GM18867 (cell line): ENCODE data around the gene SLC16A1.
"Not testable (repeated sequence)": the region's sequence is repeated elsewhere in the genome, so short reads cannot be mapped to it uniquely, and the experiment has no call there.

ENCODE experiments used
- ATAC-seq: cut with Tn5 transposase; IDR thresholded peaks from one replicate; pipeline ENCODE4 v1.9.1; 2021; ENCODE audit warnings: mild to moderate bottlenecking, moderate library complexity; ENCODE audit not compliant: unreplicated experiment

SLC16A1 gene

GRCh38 chr1:112887599-112888283 is 68.3 kb downstream of the SLC16A1 start:
- ATAC-seq: no peak

GRCh38 chr1:112884996-112885395 is 71.0 kb downstream of the SLC16A1 start:
- ATAC-seq: not testable (repeated sequence)

DNA sequence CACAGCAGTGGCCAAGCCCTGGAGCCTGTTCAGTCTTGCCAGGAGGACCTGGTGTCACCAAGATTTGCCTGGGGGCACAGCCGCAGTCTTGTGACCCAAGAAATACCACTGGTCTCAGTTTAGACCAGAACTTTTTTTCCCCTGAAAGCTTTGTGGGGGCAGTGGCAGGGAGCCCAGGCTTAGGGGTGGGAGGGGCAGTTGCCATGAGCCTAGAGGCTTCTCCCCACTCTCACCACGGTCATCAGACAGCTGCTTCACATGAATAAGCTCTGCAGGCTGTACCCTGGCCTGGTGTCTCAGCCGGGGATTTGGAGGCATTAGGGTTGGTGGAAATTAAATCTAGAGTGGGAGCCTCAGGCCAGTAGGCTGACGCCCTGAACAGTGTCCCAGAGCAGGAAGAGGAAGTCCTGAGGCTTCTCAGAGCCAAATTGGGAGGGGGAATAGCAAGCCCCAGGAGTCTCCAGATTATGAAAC is 73.7 kb downstream of the SLC16A1 start:
- ATAC-seq: no peak

GRCh38 chr1:112881742-112882127 is 74.3 kb downstream of the SLC16A1 start:
- no peak for ATAC-seq

DNA sequence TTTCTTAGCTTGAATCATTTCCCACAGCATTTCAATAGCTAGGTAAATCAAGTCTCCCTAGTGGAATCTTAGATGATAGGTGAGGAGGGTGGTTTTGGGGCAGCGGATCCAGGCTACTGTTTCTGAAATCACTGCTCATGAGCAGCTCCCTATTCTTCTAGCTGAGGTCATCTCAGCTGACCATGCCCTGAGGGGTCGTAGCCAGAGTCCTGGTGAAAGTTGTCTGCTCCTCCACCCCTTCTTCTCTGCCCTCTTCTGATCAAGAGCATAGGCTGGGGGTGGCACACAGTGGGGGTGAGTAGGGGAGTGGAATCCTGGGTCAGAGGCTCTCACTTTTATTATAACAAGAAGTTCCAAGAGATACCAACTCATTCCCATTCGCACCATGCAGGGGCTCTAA is 76.2 kb downstream of the SLC16A1 start:
- ATAC-seq: no peak

DNA sequence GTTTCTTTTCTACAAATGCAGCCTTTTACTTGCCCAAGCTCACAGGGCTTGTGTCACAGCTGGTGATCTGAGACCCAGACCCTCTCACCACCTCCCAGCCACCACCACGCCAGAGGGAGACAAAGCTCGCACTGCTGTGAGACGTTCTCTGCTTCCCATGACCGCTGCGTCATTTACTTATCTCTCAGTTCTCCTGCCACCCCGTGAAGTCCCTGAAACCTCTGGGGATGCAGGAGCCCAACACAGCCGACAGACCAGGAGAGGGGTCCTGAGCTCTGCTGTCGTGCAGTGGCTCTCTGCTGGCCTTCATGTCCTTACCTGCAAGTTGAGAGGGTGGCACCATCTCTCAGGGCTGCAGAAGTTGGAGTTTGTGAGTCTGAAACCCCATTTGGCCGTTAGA is 77.7 kb downstream of the SLC16A1 start:
- no peak for ATAC-seq

- no peak for ATAC-seq
Measured at GRCh38 chr1:112877750-112878149, 78.2 kb downstream of the SLC16A1 start.

GRCh38 chr1:112876315-112876714 is 79.7 kb downstream of the SLC16A1 start:
- ATAC-seq: no peak

DNA sequence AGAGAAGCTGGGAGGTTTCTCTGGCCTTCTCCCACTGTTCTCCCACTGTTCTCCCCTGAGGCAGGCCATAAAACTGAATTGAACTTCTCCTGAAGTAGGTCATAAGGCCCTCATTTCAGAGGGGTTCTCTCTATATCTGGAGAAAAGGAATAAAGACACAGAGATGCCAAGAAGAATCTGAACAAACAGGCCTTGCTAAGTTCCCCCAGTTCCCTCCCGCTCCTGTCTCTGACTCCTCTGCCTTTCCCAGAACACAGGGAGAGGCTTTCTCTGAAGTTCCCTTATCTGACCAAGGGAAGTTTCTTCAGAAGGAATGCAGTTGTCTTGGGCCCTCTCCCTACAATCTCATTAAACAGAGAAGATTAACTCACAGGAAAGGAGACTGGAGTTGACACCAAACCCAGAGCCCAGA is 83.4 kb downstream of the SLC16A1 start:
- no peak for ATAC-seq

- ATAC-seq: no peak
Measured at GRCh38 chr1:112870887-112871646, 84.9 kb downstream of the SLC16A1 start.

- no peak for ATAC-seq
Measured at GRCh38 chr1:112869895-112870294, 86.1 kb downstream of the SLC16A1 start.

DNA sequence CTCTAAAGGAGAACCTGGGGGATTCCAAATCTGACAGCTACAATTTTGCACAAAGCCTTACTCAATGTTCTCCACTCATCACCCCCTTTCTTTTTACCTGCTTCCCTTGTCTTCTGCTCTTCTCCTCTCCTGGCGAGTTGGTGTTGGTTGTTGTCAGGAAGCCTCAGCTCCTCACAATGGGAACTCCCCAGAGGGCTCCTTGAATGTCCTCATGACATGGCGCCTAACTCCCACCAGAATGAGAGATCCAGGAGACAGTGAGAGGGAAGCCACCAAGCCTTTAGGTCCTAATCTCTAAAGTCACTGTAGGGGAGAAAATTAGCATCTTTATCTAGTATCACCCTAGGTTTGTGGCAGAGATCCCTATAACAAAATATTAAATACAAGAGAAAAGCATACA is 87.8 kb downstream of the SLC16A1 start:
- no peak for ATAC-seq

GRCh38 chr1:112866981-112867380 is 89.0 kb downstream of the SLC16A1 start:
- no peak for ATAC-seq

DNA sequence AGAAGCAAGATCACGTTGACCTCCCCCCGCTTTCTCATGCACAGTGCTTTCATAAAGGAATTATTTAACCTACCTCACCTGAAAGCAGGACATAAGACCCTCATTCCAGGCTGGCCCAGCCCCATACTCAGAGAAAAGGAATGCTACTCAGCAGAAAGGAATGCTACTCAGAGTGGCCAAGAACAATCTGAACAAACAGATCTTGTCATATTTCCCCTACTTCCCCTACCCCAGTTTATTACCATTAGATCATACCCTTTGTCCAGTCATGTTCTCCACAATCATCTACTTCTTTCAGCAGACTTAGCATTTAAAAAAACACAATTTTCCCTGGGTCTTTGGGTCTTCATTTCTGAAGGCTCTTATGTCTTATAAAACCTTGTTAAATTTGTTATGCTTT is 89.8 kb downstream of the SLC16A1 start:
- no peak for ATAC-seq

GRCh38 chr1:112862753-112863426 is 93.1 kb downstream of the SLC16A1 start:
- ATAC-seq: no peak
